Inferior parietal cortex (tissue), 1 donor: ENCODE measurements around the gene DDA1.

ENCODE experiments used
- DNase-seq: peaks from one replicate; pipeline ENCODE4 v3.0.0-alpha.2; 2016; ENCODE audit errors: extremely low spot score

DDA1 gene

DNA sequence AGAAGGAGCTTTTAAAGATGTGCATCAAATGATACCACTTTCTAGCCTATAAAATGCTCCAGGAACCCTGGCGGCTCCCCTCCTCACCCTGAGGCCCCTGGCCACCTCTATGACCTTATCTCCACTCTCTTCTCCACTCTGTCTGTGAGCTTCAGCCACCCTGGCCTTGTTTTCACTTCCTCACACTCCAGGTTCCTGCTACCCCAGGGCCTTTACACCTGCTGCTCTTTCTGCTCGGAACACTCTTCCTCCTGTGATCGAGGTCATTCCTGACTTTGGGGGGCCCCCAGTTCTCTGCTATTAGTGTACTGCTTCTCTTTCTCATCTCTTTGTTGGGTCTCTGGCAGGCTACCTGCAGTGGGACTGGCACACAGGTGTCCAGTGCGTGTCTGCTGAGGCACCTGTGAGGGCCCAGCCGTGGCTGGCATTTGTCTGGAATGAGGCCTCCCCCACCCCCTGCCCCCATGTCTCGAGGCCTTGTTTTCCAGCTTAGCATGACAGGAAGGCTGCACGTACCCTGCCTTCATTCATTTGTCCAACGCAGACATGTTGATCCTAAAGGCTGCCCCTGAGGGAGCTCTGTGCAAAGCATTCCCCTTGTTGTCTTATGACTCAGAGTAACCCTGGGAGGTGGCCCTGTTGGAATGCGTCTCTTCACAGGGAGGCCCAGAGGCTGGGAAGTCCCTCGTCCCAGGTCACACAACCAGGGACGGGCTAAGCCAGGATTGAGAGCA is 2.3 kb downstream of the DDA1 start:
- no peak for DNase-seq

DNA sequence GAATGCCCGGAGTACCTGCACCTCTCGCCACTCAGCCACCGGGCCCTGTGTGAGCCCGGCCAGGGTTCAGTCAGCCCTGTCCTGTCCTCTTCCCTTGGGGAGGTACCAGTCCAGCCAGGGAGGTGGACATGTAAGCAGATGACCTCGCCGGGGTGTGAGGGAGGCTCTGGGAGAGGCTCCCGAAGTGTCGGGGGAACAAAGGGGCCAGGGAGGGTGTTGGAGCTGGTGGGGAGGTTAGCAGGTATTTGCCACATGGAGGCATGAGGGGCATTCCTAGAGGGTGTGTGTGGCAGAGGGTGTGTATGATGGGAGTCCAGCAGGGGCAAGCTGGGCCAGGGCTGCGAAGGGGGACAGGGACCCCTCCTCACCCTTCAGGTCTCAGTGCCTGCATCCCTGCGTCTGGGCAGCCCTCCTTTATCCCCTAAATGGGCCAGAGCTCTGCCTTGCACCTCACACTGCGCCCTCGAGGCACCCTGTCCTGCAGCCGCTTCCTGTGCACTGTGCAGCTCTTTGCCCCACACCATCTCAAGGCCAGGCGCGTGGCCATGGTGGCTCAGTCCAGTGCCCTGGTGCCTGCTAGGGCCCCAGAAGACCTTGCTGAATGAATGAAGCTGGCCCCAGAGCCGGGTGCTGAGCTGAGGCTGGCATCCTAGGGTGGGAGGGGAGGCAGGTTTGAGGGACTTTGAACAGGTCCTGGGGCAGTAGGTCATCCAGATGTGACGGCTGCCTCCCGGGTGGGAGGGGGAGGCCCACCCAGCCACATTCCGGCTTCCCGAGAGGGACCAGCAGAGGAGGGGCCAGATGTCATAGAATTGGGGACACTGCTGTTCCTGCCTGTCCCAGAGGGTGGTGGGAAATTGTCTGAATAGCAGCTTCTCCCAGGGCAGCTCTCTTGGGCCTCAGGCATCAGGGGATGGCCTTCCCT is 3.1 kb downstream of the DDA1 start:
- no peak for DNase-seq

DNA sequence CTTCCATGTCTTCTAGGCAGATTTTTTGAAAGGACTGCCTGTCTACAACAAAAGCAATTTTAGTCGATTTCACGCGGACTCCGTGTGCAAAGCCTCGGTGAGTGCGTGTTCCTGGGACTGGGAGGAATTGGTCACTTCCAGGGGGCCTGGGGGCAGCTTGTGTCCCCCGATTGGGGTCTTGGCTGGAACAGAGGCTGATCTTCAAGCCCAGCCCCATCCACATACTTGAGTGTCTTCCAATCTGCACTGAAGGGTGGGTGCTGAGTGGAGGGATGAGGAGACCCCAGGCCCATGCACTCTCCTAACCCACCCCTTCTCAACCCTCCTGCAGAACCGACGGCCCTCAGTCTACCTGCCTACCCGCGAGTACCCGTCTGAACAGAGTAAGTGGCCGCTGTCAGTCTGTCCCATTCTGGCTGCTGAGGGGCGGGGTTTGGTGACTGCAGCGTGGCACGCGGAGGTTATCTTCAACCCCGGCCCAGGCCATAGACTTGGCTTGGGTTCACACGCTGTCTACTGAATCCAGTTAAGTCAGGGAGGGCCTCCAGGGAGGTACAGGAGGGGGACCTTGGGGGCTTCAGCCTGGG is 4.7 kb downstream of the DDA1 start:
- no peak for DNase-seq

DNA sequence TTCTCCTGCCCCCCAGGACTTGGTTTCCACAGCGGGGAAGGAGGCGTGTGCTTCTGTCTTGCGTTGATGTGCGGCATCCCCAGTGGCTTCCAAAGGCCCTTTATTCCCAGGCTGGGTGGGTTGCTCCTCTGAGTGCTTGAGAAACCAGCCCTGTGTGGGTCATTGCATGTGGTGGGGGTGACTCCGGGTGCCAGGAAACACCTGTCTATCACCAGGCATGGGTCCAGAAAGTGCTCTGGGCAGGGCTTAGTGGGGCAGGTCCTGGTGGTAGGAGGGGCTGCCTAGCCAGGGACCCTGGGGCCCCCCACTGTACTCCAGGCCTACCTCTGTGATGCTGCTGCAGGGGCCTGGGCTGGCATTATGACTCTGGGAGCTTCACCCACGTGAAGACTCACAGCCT is 9.6 kb downstream of the DDA1 start:
- no peak for DNase-seq

DNA sequence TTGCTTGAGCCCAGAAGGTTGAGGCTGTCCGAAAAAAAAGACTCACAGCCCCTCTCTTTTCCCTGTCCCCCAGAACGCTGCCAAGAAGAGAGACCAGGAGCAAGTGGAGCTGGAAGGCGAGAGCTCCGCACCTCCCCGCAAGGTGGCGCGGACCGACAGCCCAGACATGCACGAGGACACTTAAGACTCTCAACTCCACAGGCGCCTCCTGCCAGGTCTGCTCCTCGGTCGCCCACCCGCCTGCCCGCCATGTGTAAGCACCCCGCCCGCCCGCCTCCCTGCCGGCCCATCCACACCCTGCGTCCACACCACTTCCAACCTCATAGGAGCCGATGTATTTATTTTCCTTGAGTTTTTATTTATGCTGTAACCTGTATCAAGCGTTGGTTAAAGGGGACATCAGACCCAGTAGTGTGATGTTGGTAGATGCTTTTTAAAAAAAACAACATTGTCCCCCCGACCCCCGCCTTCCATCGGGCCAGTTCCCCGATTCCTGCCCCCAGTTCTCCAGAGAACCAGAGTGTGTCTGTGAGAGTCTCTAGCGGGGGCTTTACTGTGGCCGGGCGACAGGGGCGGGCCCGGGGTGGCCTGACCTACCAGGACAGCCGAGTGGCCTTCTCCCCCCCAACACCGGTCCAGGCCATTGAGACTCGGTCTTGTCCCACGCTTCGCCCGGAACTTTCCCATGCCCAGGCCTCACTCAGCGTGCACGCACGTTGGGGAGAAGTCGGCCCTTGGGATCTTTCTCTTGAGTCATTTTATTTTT is 10.3 kb downstream of the DDA1 start:
- no peak for DNase-seq

DNA sequence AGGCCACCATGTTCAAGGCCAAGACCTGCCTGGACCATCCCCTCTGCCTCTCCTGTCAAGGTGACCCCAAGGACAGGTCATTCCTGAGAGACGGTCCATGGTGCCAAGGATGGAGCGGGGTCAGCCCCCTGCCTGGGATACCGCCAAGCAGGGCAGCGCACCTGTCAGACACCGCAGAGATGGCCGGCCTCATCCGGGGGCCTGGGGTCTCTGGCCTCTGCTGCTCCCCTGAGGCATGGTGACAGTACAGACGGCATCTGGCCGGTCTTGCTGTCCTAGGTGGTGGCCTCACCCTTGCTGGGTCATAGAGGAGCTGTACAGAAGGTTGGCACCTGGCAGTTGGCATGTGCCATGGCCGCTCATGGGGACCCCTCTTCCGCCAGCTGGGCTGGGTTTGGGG is 11.1 kb downstream of the DDA1 start:
- no peak for DNase-seq

DNA sequence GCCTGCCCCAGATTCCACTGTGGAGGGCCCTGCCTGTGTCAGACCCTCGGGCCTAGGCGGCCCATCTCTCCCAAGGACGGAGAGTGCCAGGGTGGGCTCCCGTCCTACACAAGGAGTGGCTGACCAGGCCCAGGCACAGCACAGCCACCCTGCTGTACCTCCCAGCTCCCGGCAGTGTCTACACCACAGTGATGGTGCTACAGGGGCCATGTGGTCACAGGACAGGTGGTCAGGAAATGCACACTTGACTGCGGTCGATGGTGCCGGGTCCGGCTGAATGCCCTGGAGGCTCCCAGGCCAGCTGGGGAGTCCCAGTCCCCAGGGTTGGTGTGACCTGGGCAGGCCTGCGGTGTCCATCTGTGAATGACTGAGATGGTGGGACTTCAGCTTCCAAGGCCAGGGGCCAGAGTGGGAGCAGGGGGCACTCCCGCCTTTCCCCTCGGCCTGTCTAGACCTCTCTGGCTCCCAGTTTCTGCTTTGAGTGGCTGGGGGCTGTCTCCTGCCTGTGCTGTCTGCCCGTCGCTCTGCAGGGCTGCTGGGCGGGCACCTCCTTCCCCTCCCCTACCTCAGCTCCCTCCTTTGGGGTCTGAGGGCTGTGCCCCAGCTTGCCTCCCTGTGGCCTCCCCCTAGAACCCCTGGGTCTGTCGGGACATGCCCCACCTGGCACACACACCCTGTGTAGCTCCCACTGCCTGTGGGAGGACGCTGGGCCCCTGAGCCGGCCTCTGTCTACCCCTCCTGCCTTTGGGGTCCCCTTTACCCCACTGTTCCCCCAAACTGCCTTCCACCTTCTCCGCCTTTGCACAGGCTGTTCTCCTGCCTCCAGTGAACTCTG is 12.5 kb downstream of the DDA1 start:
- DNase-seq: no peak

DNA sequence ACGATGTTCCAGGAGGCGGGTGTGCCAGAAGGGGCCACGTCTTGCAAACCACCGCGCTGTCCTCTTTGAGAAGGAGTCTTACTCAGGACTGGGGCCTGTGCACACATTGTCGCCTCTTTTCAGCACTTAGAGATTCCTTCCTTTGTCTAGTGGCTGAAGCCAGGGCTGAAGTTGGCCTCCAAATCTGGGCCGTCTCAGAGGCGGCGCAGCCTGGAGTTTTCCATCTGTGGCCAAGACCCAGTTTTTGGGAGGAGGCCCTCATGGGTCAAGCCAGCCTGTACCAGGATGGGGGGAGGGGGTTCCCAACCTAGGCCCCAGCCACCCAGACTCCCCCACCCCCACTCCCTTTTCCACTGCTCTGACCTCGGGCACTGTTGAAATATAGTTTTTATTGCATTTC is 13.5 kb downstream of the DDA1 start:
- DNase-seq: no peak

DNA sequence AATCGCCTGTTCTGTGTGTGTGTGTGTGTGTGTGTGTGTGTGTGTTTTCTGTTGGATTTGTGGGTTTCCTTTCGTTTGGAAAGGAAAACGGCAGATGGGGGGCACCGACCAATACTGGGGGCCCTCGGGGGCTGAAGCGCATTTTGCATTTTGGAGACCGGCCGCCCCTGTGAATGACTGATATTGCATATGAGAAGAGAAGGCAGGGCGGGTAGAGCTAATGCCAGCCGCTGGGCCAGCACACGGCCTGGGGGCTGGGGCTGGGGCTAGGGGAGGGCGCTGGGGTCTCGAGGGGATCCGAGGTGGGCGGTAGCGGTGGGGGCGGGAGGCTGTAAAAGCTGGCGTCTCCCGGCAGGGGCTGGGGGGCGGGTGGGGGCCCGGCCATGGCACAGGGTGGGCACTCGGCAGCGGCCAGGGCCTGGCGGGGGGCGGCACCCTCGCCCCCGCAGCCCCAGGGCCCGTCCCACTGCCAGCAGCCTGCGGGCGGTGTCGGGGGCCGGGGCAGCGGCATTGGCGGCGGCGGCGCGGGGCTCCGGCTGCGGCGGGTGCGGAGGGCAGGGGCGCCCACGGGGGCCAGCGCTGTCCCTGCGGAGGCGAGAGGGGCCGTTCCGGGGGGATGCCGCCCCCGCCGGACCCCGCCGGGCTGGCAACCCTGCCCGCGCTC is 14.1 kb downstream of the DDA1 start:
- no peak for DNase-seq

DNA sequence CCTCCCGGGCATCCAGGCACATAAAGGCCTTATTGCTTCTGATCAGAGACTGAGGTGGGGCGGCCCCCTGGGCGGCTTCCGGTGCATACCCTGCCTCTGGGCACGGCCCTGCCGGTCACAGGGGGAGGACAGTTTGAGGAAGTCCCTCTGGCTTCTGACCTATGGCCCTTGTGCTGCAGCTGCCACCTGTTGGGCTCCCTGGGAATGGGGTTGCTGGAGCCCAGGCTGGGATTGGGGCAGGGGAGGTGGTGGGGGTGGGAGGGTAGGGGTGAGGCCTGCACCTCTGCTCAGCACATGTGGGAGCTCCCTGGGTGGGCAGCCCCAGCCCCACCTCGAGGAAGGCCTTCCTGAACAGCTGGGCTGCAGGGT is 14.6 kb downstream of the DDA1 start:
- no peak for DNase-seq

DNA sequence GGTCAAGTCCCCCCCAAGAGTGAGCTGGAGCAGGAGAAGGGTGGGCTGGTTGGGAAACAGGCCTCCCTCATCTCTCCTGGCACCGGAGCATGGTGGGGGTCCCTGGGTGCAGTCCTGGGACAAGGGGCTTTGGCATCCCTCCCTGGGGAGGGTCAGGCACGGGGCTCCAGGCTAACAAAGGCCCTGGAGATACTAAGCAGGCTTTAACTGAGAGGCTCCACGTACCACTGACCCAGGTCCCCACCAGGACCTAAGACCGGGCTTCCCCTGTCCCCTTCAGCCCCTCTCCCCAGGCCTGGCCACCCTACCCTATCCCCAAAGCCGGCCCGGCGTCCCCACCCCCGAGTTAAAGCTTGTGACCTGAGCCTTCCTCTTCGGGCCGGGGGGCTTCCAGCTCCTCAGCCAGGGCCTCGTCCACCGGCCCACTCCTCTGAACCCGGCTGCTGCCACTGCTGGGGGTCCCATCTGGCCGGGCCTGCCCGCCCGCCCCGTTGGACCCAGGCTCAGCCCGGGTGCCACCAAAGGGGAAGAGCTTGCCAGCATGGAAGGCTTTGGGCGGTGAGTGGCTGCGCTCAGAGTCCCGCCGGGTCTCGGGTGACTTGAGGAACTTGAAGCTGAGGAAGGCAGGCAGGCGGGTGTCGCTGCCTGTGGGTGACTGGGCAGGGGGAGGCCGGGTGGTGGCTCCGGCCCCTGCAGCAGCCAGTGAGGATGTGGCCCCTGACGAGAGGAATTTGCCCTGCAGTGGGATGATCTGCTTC is 15.2 kb downstream of the DDA1 start:
- no peak for DNase-seq

DNA sequence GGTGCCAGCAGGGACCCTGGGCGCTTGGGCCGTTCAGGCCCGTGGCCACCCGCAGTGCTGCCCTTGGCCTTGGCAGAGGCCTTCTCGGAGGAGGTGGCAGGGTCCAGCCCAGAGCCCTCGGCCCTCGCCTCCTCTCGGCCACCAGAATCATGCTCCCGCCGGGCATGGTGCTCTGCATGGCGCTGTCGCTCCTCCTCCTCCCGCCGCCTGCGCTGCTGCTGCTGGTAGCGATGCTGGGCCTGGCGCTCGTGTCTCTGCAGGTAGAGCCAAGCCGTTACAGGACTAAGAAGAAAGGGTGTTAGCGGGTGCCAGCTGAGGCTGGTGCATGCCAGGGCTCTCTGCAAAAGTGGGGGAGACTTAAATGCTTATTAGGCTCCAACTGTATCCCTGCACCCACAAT is 15.8 kb downstream of the DDA1 start:
- no peak for DNase-seq

DNA sequence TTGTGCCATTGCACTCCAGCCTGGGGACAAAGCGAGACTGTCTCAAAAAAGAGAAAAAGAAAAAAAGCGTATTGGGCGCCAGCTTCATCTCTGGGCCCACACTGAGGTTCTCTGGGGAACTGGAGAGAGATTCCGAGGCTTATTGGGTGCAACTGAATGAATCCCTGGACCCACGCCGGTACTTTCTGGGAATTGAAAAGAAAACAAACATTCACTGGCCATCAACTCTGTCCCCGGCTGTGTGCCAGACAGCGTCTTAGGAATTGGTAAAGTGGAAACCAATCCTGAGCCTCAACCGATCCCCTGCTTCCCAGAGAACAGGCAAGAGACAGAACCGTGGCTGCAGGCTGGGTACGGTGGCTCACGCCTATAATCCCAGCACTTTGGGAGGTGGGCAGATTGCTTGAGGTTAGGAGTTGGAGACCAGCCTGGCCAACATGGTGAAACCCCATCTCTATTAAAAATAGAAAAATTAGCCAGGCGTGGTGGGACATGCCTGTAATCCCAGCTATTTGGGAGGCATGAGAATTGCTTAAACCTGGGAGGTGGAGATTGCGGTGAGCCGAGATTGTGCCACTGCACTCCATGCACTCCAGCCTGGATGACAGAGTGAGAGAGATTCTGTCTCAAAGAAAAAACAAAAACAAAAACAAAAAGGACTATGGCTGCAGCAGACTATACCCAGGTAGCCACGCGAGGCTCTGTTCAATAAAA is 16.7 kb downstream of the DDA1 start:
- peak; percentile 44 for DNase-seq

DNA sequence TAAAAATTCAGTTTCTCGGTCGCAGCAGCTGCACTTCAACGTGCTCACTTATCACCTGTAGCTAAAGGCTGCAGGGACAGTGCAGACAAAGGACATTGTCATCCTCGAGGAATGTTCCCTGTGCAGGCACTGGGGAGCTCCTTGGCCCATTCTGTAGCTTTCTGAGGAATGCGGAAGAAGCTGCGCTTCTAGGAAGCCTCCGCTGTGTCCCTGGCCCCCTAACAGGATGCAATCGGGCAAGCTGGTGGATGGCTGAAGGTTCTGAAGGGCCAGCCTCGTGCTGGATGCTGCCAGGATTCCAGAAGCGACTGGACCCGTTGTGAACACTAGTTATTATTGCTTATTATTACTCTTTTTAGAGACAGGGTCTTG is 17.2 kb downstream of the DDA1 start:
- DNase-seq: no peak

DNA sequence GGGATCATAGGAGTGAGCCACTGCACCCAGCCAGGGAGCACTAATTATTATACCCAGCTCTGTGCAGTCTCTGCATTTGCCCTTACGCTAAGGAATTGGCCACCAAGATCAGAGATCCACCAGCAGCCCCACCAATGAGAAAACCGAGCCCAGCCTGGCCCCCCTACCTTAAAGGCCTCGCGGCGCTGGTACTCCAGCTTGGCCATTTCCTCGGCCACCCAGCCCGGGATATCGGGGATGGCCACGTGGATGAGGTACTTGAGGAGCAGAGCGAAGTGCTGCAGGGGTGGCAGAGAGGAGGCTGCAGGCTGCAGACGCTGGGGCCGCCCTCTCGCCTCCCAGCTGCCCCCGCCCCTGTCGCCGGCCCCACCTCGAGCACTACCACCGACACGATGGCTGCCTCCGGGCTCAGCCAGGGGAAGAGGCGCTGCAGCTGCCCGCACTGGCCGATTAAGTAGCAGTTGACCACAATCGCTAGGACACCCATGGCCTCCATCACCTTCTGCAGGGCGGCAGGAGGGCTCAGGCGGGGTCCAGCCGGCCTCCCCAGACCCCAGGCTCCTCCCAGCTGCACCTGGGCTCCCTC is 17.8 kb downstream of the DDA1 start:
- DNase-seq: no peak

DNA sequence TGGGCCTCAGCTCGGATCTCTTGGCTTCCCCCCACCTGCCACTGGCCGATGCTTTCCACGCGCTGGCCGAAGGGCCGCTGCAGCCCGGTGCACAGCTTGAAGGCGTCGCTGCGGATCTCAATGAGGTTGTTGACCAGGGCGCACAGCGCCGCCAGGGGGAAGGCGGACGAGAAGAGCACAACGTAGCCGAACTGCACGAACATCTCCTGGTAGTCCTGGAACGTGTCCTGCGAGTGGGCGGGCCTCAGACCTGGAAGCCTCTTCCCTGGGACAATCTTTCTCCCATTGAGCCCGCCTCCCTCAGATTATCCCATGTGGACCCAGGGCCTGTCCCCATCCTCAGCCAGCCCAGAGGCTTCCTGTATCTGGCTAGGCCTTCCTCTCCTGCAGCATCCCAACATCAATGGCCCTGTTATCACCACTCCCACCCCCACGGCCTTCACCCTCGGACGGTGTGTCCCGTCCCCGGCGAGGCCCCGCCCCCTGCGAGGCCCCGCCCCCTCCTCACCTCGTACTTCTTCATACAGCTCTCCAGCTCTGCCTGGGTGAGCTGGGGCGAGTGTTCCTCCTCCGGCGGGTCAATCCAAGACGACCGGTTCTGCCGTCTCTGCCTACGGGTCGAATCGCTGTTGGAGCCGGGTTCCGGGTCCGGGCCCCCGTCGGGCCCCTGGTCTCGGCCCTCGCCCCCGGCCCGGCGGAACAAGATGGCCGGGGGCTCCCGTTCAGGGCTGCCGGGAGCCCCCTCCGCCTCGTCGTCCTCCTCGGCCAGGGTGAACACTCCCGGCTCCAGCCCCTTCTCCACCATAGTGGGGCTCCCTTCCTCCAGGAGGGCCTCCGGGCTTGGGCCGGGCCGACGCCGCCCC is 18.5 kb downstream of the DDA1 start:
- no peak for DNase-seq

DNA sequence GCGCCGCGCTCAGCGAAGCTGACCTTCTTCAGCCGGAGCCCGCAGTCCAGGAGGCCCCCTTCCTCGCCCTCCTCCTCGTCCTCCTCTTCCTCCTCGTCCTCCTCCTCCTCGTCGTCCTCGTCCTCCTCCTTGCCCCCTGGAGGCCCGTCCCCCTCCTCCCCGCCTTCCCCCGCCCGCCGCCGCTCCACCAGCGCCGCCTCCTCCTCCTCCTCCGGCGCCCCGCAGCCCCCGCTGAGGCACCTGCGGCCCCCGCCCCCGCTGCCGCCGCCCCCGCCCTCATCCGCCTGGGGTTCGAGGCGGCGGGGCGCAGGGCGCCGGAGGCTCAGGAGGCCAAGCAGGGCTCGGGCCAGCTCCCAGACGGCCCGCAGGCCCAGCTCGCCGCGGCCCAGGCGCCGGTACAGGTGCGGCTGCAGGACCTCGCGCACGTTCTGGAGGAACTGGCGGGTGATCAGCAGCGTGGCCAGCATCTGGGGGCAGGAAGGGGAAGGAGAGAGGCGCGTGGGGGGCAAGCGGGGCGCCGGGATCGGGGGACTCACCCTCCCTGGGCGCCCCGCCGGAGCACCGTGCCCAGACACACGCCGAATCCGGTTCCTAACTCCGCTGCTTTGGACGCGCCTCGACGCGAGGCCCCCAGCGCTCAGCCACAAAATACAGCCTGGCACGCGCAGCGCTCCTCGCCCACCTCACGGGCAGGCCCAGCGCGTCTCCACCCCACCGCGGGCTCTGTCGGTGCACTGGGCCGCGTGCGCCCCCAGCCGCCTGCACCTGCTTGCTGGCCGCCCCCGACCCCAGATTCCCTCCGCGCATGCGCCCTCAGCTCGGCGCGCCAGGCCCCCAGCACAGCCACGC is 19.4 kb downstream of the DDA1 start:
- DNase-seq: no peak
